ENCODE results near the gene FUBP3. TPM values are rescaled to one million over a fixed set of nuclear protein-coding genes. Genes with fewer than 3 reads are reported as not detected.

FUBP3 gene
- total and polyA plus RNA-seq, 8 donors = 5.8 to 59.3 (median 20.7) TPM

GRCh38 chr9:130651752-130652151 lies 72.4 kb downstream of the FUBP3 start:
- DNase-seq = no peak
- 92 to 95% (median 93%) methylated on average over 18 of the region's 18 CpGs for WGBS, 5 donors

GRCh38 chr9:130654879-130655278 lies 75.5 kb downstream of the FUBP3 start:
- Histone ChIP-seq H3K9me3 (peaks cover 0 to 12% (median 2%) of the 10 kb centered on the region in 4 donors), H3K4me1 (peaks cover 2 to 7% (median 6%) of the 10 kb centered on the region in 4 donors), H3K27me3 (peaks cover 14 to 95% (median 42%) of the 10 kb centered on the region in 3 donors), H3K27ac (no peak overlapping the region), H3K36me3 (no peaks in the 10 kb centered on the region), H3K4me3 (no peak overlapping the region)
- intact Hi-C loops (cut with DNase I; ENCODE audit: low total_unique reads) = no loop called here
- DNase-seq = no peak
- no peak for TF ChIP-seq CTCF (IDR thresholded peaks at IDR 0.05)
- no peak for TF ChIP-seq POLR2AphosphoS5 (IDR thresholded peaks at IDR 0.05)
- no peak for TF ChIP-seq POLR2A (IDR thresholded peaks at IDR 0.05)
- TF ChIP-seq EP300 (IDR thresholded peaks at IDR 0.05) = no peak
- 73 to 84% (median 77%) methylated on average over 6 of the region's 6 CpGs for WGBS, 5 donors

More at GRCh38 chr9:130651752-130652151, 72.4 kb downstream of the FUBP3 start:
- H3K4me3 ChIP-seq = no peak overlapping the region
- no peak for TF ChIP-seq EP300 (IDR thresholded peaks at IDR 0.05)
- TF ChIP-seq CTCF (IDR thresholded peaks at IDR 0.05) = no peak
- no peak for TF ChIP-seq POLR2A (IDR thresholded peaks at IDR 0.05)
- no peak for TF ChIP-seq POLR2AphosphoS5 (IDR thresholded peaks at IDR 0.05)
- H3K36me3 ChIP-seq = no peaks in the 10 kb centered on the region
- H3K9me3 ChIP-seq = peaks cover 0 to under 1% (median 0%) of the 10 kb centered on the region in 4 donors
- H3K4me1 ChIP-seq = no peaks in the 10 kb centered on the region
- H3K27me3 ChIP-seq = peaks cover 0 to 88% (median 11%) of the 10 kb centered on the region in 3 donors
- intact Hi-C loops (cut with DNase I; ENCODE audit: low total_unique reads) = no loop called here
- H3K27ac ChIP-seq = no peak overlapping the region

GRCh38 chr9:130658893-130659698 lies 79.7 kb downstream of the FUBP3 start:
- H3K27ac ChIP-seq = no peak overlapping the region
- 16 to 21% (median 18%) methylated on average over 27 to 52 of the region's 52 CpGs for whole genome bisulfite sequencing, 5 donors
- no peaks in the 10 kb centered on the region for H3K36me3 ChIP-seq
- H3K4me1 ChIP-seq = peaks cover 34 to 50% (median 47%) of the 10 kb centered on the region in 4 donors
- DNase-seq = no peak
- intact Hi-C loops (cut with DNase I; ENCODE audit: low total_unique reads) = no loop called here
- H3K9me3 ChIP-seq = peaks cover 0 to 12% (median 2%) of the 10 kb centered on the region in 4 donors
- TF ChIP-seq EP300 (IDR thresholded peaks at IDR 0.05) = no peak
- TF ChIP-seq POLR2A (IDR thresholded peaks at IDR 0.05) = no peak
- TF ChIP-seq POLR2AphosphoS5 (IDR thresholded peaks at IDR 0.05) = no peak
- TF ChIP-seq CTCF (IDR thresholded peaks at IDR 0.05) = no peak
- peak overlapping the region in 1 of 4 donors; percentile 49 for H3K4me3 ChIP-seq
- peaks cover 52 to 100% (median 84%) of the 10 kb centered on the region in 3 donors for H3K27me3 ChIP-seq

- DNase-seq = peak in 1 of 2 donors; percentile 34
- Histone ChIP-seq H3K4me3 (peak overlapping the region in 3 of 4 donors; percentile 41 to 49 (median 49)), H3K9me3 (peaks cover 0 to 12% (median 2%) of the 10 kb centered on the region in 4 donors), H3K36me3 (no peaks in the 10 kb centered on the region), H3K27ac (no peak overlapping the region), H3K27me3 (peaks cover 59 to 100% (median 91%) of the 10 kb centered on the region in 3 donors), H3K4me1 (peaks cover 40 to 56% (median 54%) of the 10 kb centered on the region in 4 donors)
- intact Hi-C loops (cut with DNase I; ENCODE audit: low total_unique reads) = no loop called here
- TF ChIP-seq POLR2A (IDR thresholded peaks at IDR 0.05) (no peak), CTCF (IDR thresholded peaks at IDR 0.05) (no peak), POLR2AphosphoS5 (IDR thresholded peaks at IDR 0.05) (no peak), EP300 (IDR thresholded peaks at IDR 0.05) (no peak)
- WGBS, 5 donors = 2 to 6% (median 3%) methylated on average over 32 to 58 of the region's 58 CpGs
These were observed 80.4 kb downstream of the FUBP3 start for GRCh38 chr9:130659699-130660248.

Data from stomach (tissue), 9 donors.